Thyroid gland (tissue), 4 donors: Measurements from ENCODE around the gene RPS6KB2.
"Not testable (repeated sequence)": the region's sequence is repeated elsewhere in the genome, so short reads cannot be mapped to it uniquely, and the experiment has no call there.

Source experiments
- CTCF ChIP-seq, 6 experiments: fragments of 200-600 bp in 3 of 6; fragments of 450-650 bp in 3 of 6; sonication (generic) in 3 of 6; IDR thresholded peaks; one replicate each; pipeline ENCODE4 v1.5.1; 2016 to 2019; ENCODE audit warnings: antibody characterized with exemption in 6 of 6, mild to moderate bottlenecking in 2 of 6, inconsistent platforms in 1 of 6, moderate library complexity in 1 of 6
- POLR2A ChIP-seq, 2 donors: fragments of 450-650 bp; IDR thresholded peaks; one replicate each; pipeline ENCODE4 v1.6.1; 2017; ENCODE audit warnings: antibody characterized with exemption in 2 of 2, mild to moderate bottlenecking in 2 of 2, moderate library complexity in 1 of 2

- TF ChIP-seq CTCF, POLR2A (IDR thresholded peaks at IDR 0.05): not testable (repeated sequence)
These were observed 49.2 kb downstream of the RPS6KB2 start for GRCh38 chr11:67477344-67478050.
